Activated T-cell treated with anti-CD3 and anti-CD28 coated beads, Interleukin-2, amount 50 U/mL, for 24 hours (primary cell): ENCODE measurements around the gene CHD3.
A peak's percentile ranks its signal among the peaks of the same experiment; 100 is the strongest.

Source experiments
- DNase-seq: peaks from one replicate; pipeline ENCODE4 v3.0.0-alpha.2; 2020
- H3K27ac Mint-ChIP-seq: 2 replicates; pipeline ENCODE4 v1.8.0; 2020; ENCODE audit warnings: mild to moderate bottlenecking, mixed read lengths
- H3K27me3 Mint-ChIP-seq: 2 replicates; pipeline ENCODE4 v1.8.0; 2020; ENCODE audit warnings: mixed read lengths
- H3K36me3 Mint-ChIP-seq: 2 replicates; pipeline ENCODE4 v1.8.0; 2020; ENCODE audit warnings: low read depth, mixed read lengths
- H3K4me1 Mint-ChIP-seq: 2 replicates; pipeline ENCODE4 v1.8.0; 2020; ENCODE audit warnings: low read depth, mixed read lengths
- H3K4me3 Mint-ChIP-seq: 2 replicates; pipeline ENCODE4 v1.8.0; 2020; ENCODE audit warnings: mild to moderate bottlenecking, moderate library complexity, mixed read lengths
- H3K9me3 Mint-ChIP-seq: 2 replicates; pipeline ENCODE4 v1.8.0; 2020; ENCODE audit warnings: mixed read lengths

The CHD3 gene

GRCh38 chr17:7889166-7889955 is 772 bp downstream of the CHD3 start:
- H3K27ac Mint-ChIP-seq, result no peak overlapping the region
- H3K27me3 Mint-ChIP-seq, result no peaks in the 10 kb centered on the region
- H3K4me3 Mint-ChIP-seq, result no peak overlapping the region
- no peak for DNase-seq
- H3K36me3 Mint-ChIP-seq, result peaks cover 62% of the 10 kb centered on the region
- no peaks in the 10 kb centered on the region for H3K9me3 Mint-ChIP-seq
- peaks cover 8% of the 10 kb centered on the region for H3K4me1 Mint-ChIP-seq

- Mint-ChIP-seq H3K4me3 (no peak overlapping the region), H3K9me3 (no peaks in the 10 kb centered on the region), H3K27ac (peak overlapping the region; percentile 65), H3K36me3 (peaks cover 88% of the 10 kb centered on the region), H3K27me3 (no peaks in the 10 kb centered on the region), H3K4me1 (peaks cover 23% of the 10 kb centered on the region)
- DNase-seq, result no peak
These were observed 4.7 kb downstream of the CHD3 start for GRCh38 chr17:7893187-7893880.

- Mint-ChIP-seq H3K36me3 (peaks cover 95% of the 10 kb centered on the region), H3K4me1 (peaks cover 23% of the 10 kb centered on the region), H3K9me3 (no peaks in the 10 kb centered on the region), H3K27me3 (no peaks in the 10 kb centered on the region), H3K4me3 (no peak overlapping the region), H3K27ac (peak overlapping the region; percentile 65)
- peak; percentile 19 for DNase-seq
These were observed 5.6 kb downstream of the CHD3 start for GRCh38 chr17:7894226-7894625.

GRCh38 chr17:7894866-7895265 is 6.3 kb downstream of the CHD3 start:
- DNase-seq, result peak; percentile 20
- Mint-ChIP-seq H3K27me3 (no peaks in the 10 kb centered on the region), H3K4me3 (no peak overlapping the region), H3K36me3 (peaks cover 95% of the 10 kb centered on the region), H3K4me1 (peaks cover 23% of the 10 kb centered on the region), H3K9me3 (no peaks in the 10 kb centered on the region), H3K27ac (peak overlapping the region; percentile 39)

GRCh38 chr17:7897090-7897489 is 8.5 kb downstream of the CHD3 start:
- peak; percentile 13 for DNase-seq
- Mint-ChIP-seq H3K36me3 (peaks cover 94% of the 10 kb centered on the region), H3K27ac (peak overlapping the region; percentile 81), H3K9me3 (no peaks in the 10 kb centered on the region), H3K27me3 (no peaks in the 10 kb centered on the region), H3K4me1 (peaks cover 16% of the 10 kb centered on the region), H3K4me3 (no peak overlapping the region)

- Mint-ChIP-seq H3K27me3 (no peaks in the 10 kb centered on the region), H3K9me3 (no peaks in the 10 kb centered on the region), H3K4me1 (peaks cover 16% of the 10 kb centered on the region), H3K4me3 (no peak overlapping the region), H3K36me3 (peaks cover 95% of the 10 kb centered on the region), H3K27ac (peak overlapping the region; percentile 81)
- DNase-seq, result peak; percentile 28
These were observed 9.2 kb downstream of the CHD3 start for GRCh38 chr17:7897773-7898172.

- H3K4me1 Mint-ChIP-seq, result no peaks in the 10 kb centered on the region
- peaks cover 98% of the 10 kb centered on the region for H3K36me3 Mint-ChIP-seq
- no peak for DNase-seq
- no peaks in the 10 kb centered on the region for H3K9me3 Mint-ChIP-seq
- peak overlapping the region; percentile 74 for H3K27ac Mint-ChIP-seq
- H3K4me3 Mint-ChIP-seq, result no peak overlapping the region
- H3K27me3 Mint-ChIP-seq, result no peaks in the 10 kb centered on the region
These were observed 14.8 kb downstream of the CHD3 start for GRCh38 chr17:7903154-7904103.

- Mint-ChIP-seq H3K27ac (peak overlapping the region; percentile 15), H3K27me3 (no peaks in the 10 kb centered on the region), H3K4me3 (no peak overlapping the region), H3K9me3 (no peaks in the 10 kb centered on the region), H3K4me1 (peaks cover 9% of the 10 kb centered on the region), H3K36me3 (peaks cover 89% of the 10 kb centered on the region)
- no peak for DNase-seq
These were observed 20.5 kb downstream of the CHD3 start for GRCh38 chr17:7909089-7909488.

GRCh38 chr17:7910281-7910680 is 21.7 kb downstream of the CHD3 start:
- H3K4me1 Mint-ChIP-seq, result peaks cover 20% of the 10 kb centered on the region
- H3K36me3 Mint-ChIP-seq, result peaks cover 85% of the 10 kb centered on the region
- peak overlapping the region; percentile 15 for H3K27ac Mint-ChIP-seq
- no peak overlapping the region for H3K4me3 Mint-ChIP-seq
- H3K9me3 Mint-ChIP-seq, result no peaks in the 10 kb centered on the region
- no peaks in the 10 kb centered on the region for H3K27me3 Mint-ChIP-seq
- DNase-seq, result no peak

GRCh38 chr17:7910711-7911110 is 22.1 kb downstream of the CHD3 start:
- peak overlapping the region; percentile 87 for H3K27ac Mint-ChIP-seq

GRCh38 chr17:7911116-7911515 is 22.5 kb downstream of the CHD3 start:
- Mint-ChIP-seq H3K4me3 (no peak overlapping the region), H3K27me3 (no peaks in the 10 kb centered on the region), H3K36me3 (peaks cover 81% of the 10 kb centered on the region), H3K4me1 (peaks cover 24% of the 10 kb centered on the region), H3K9me3 (no peaks in the 10 kb centered on the region), H3K27ac (peak overlapping the region; percentile 87)
- no peak for DNase-seq

More at GRCh38 chr17:7910711-7911110, 22.1 kb downstream of the CHD3 start:
- H3K9me3 Mint-ChIP-seq, result no peaks in the 10 kb centered on the region
- peaks cover 24% of the 10 kb centered on the region for H3K4me1 Mint-ChIP-seq
- peaks cover 85% of the 10 kb centered on the region for H3K36me3 Mint-ChIP-seq
- no peak overlapping the region for H3K4me3 Mint-ChIP-seq
- no peak for DNase-seq
- H3K27me3 Mint-ChIP-seq, result no peaks in the 10 kb centered on the region

- DNase-seq, result no peak
- Mint-ChIP-seq H3K36me3 (peaks cover 61% of the 10 kb centered on the region), H3K27me3 (no peaks in the 10 kb centered on the region), H3K4me3 (no peak overlapping the region), H3K9me3 (no peaks in the 10 kb centered on the region), H3K4me1 (peaks cover 35% of the 10 kb centered on the region), H3K27ac (peak overlapping the region; percentile 71)
These were observed 24.4 kb downstream of the CHD3 start for GRCh38 chr17:7912927-7913524.

GRCh38 chr17:7915179-7915610 is 26.6 kb downstream of the CHD3 start:
- no peak for DNase-seq

More at GRCh38 chr17:7915179-7915610, 26.6 kb downstream of the CHD3 start:
- Mint-ChIP-seq H3K27me3 (no peaks in the 10 kb centered on the region), H3K4me3 (peak overlapping the region; percentile 87), H3K9me3 (no peaks in the 10 kb centered on the region), H3K27ac (peak overlapping the region; percentile 93), H3K4me1 (peaks cover 35% of the 10 kb centered on the region), H3K36me3 (peaks cover 42% of the 10 kb centered on the region)
